Mucosa of descending colon (tissue), 3 donors: ENCODE data around the gene SSB. TPM values are rescaled to one million over a fixed set of nuclear protein-coding genes. Genes with fewer than 3 reads are reported as not detected.

Experiments
- ATAC-seq: fragments of 200-7000 bp; cut with Tn5 transposase; one replicate; pipeline ENCODE4 v1.9.1; 2020; ENCODE audit warnings: mild to moderate bottlenecking, moderate library complexity
- DNase-seq, 3 donors: peaks; one replicate each; pipeline ENCODE4 v3.0.0-alpha.2; 2020
- H3K36me3 ChIP-seq: fragments of 200-600 bp; one replicate; pipeline ENCODE4 v1.8.0; 2021; ENCODE audit warnings: low read depth, mild to moderate bottlenecking
- H3K4me1 ChIP-seq: fragments of 200-600 bp; one replicate; pipeline ENCODE4 v1.8.0; 2021; ENCODE audit warnings: low read depth, mild to moderate bottlenecking
- H3K4me3 ChIP-seq: fragments of 200-600 bp; one replicate; pipeline ENCODE4 v1.8.0; 2021; ENCODE audit warnings: mild to moderate bottlenecking
- H3K9me3 ChIP-seq: fragments of 200-600 bp; one replicate; pipeline ENCODE4 v1.8.0; 2021; ENCODE audit warnings: mild to moderate bottlenecking
- intact Hi-C, 2 donors: fragments of 100-400 bp; cut with DNase I in 1 of 2; cut with micrococcal nuclease in 1 of 2; formaldehyde crosslinking; loops; one replicate each; pipeline versions ENCODE4 v1.11.0 to v1.11.1; 2022; cut with DNase I, micrococcal nuclease
- total RNA-seq, 3 donors: library from RNA; stranded (reverse); fragmentation: NEBNext Ultra II Directional in 2 of 3; extraction: Animal tissue kit (Norgen Biotek cat#: 25700) in 2 of 3; gene quantifications; one replicate each; pipeline versions ENCODE4 v1.2.1 to v1.2.4, GENCODE V29; 2021 to 2023
- TF ChIP-seq, protein P1 (sequence below): fragments of 200-600 bp; IDR thresholded peaks from one replicate; pipeline ENCODE4 v1.8.0; 2022; ENCODE audit warnings: antibody characterized with exemption, mild to moderate bottlenecking
- donor health status: DM: no; HTN: no; CAD: no; lungs with moderate emphysema.
- donor health status: DM: no; HTN: no; CAD: no.
- donor health status: DM: no; HTN: yes; CAD: no.

SSB gene
- total RNA-seq, 3 donors from 2014 or later, result 29.2 to 72.3 (median 52.9) TPM

DNA sequence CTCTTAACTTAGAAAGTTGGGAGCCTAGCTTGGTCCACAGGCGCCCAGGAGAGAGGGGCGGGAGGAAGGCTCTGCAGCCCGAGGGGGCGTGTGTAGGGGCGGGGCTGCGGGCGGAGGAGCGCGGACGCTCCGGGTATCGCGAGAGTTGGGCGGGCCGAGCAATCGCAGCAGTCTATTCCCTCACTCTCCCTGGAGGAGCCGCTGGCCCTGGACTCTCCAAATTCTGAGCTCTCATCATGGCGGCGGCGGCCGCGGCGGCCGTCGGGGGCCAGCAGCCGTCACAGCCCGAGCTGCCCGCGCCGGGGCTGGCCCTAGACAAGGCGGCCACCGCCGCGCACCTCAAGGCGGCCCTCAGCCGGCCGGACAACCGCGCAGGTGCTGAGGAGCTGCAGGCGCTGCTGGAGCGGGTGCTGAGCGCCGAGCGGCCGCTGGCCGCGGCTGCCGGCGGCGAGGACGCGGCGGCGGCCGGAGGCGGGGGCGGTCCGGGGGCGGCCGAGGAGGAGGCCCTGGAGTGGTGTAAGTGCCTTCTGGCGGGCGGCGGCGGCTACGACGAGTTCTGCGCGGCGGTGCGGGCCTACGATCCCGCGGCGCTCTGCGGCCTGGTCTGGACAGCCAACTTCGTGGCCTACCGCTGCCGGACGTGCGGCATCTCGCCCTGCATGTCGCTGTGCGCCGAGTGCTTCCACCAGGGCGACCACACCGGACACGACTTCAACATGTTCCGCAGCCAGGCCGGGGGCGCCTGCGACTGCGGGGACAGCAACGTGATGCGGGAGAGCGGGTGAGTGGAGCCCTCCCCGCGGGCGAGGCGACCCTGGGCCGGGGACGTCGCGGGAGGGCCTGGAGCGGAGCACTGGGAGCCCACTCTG, 28.8 kb downstream of the SSB start, which contains the start of gene UBR3:
UBR3 (plus strand) TSS at position 183 of the 869 bp plus-strand sequence; CDS start at position 237, 54 bp downstream.
- peak; percentile 91 for ATAC-seq
- DNase-seq, result peak; percentile 94 to 95 (median 95)
- peak within 1 kb of the TSS; percentile 81 for H3K4me3 ChIP-seq
- TF ChIP-seq, protein P1, sequence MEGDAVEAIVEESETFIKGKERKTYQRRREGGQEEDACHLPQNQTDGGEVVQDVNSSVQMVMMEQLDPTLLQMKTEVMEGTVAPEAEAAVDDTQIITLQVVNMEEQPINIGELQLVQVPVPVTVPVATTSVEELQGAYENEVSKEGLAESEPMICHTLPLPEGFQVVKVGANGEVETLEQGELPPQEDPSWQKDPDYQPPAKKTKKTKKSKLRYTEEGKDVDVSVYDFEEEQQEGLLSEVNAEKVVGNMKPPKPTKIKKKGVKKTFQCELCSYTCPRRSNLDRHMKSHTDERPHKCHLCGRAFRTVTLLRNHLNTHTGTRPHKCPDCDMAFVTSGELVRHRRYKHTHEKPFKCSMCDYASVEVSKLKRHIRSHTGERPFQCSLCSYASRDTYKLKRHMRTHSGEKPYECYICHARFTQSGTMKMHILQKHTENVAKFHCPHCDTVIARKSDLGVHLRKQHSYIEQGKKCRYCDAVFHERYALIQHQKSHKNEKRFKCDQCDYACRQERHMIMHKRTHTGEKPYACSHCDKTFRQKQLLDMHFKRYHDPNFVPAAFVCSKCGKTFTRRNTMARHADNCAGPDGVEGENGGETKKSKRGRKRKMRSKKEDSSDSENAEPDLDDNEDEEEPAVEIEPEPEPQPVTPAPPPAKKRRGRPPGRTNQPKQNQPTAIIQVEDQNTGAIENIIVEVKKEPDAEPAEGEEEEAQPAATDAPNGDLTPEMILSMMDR, result no peak
- H3K9me3 ChIP-seq, result no peaks in the 10 kb centered on the region
- no peaks in the 10 kb centered on the region for H3K36me3 ChIP-seq
- peaks cover 17% of the 10 kb centered on the region for H3K4me1 ChIP-seq
- intact Hi-C loops, result no loop called here

DNA sequence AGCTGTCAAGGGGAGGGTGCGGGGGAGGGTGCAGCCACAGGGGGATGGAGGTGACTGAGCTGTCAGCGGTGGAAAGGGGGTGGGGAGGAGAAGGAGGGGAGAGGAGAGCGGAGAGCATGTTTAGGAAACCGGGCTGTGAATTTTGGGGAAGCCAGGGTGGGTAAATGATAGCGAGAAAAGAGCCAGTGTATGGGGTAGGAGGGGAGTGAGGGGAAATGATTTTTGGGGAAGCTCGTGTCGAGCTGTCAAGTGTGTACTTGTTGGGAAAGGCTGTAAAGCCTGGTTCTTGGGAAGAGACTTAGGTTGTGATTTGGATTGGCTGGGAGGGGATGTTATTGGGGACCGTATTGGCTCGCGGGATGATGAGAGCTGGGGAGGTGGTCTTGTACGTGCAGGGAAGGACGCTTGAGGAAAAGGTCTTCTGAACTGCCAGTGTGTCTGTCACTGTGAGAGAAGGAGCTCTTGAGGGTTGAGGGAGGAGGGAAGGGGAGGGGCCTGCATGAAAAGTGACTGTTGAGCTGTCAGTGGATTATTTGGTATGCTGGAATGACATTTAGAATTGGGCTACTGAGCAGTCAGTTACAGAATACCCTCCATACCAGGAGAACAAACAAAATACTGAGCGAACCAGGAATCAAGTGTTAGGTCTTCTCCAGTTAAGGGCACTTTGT, 29.6 kb downstream of the SSB start:
- DNase-seq (peak in 1 of 3 donors; percentile 56), ATAC-seq (peak; percentile 32)
- Histone ChIP-seq H3K36me3 (no peaks in the 10 kb centered on the region), H3K4me1 (peaks cover 13% of the 10 kb centered on the region), H3K4me3 (peak overlapping the region; percentile 81), H3K9me3 (no peaks in the 10 kb centered on the region)
- intact Hi-C loops, result no loop called here
- TF ChIP-seq, protein P1, result no peak

DNA sequence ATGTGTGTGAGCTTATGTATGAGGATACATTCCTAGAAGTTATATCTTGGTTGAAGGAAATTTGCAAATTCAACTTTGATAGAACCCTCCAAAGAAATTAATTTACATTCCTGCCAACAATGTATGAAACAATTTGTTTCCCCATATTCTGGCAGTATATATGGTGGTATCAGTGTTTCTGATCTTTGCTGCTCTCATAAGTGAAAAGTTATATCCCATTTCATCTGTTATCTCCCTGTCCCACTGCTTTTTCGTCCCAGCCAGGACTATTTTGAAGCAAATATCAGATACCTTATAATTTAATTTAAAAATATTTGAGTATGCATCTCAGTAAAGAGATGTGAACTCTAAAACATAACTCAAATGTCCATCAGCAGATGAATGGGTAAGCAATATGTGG, 35.7 kb downstream of the SSB start:
- Histone ChIP-seq H3K4me3 (no peak overlapping the region), H3K9me3 (no peaks in the 10 kb centered on the region), H3K36me3 (no peaks in the 10 kb centered on the region), H3K4me1 (peaks cover 3% of the 10 kb centered on the region)
- TF ChIP-seq, protein P1, result no peak
- DNase-seq, result no peak
- intact Hi-C loops, result loop anchor here in 1 of 2 donors (10.0 kb wide), 1 partner anchor 90 kb away; no protein-coding TSS in a partner anchor
- no peak for ATAC-seq

DNA sequence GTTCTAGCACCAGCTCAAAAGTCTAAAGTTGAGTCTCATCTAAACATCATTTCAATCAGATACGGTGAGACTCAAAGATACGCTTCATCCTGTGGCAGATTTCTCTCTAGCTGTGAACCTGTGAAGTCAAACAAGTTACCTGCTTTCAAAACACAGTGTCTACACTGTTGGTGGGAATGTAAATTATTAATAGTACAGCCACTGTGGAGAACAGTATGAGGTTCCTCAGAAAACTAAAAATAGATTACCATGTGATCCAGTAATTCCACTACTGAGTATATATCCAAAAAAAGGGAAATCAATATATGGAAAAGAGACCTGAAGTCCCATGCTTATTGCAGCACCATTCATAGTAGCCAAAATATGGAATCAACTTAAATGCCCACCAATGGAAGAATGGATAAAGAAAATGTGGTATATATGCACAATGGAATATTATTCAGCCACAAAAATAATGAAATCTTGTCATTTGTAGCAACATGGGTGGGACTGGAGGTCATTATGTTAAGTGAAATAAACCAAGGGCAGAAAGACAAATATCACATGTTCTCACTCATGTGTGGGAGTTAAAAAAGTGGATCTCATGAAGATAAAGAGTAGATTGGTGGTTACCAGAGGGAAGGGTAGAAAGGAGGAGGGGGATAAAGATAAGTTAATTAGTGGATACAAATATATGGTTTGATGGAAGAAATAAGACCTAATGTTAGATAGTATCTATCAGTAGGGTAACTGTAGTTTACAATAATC, 40.2 kb downstream of the SSB start:
- Histone ChIP-seq H3K4me3 (no peak overlapping the region), H3K9me3 (no peaks in the 10 kb centered on the region), H3K4me1 (peaks cover 3% of the 10 kb centered on the region), H3K36me3 (no peaks in the 10 kb centered on the region)
- ATAC-seq (no peak), DNase-seq (no peak)
- TF ChIP-seq, protein P1, result no peak
- intact Hi-C loops, result loop anchor here in 1 of 2 donors (10.0 kb wide), 1 partner anchor 86 kb away; no protein-coding TSS in a partner anchor
